Measurements from ENCODE around the gene DOCK3. TPM values are rescaled to one million over a fixed set of nuclear protein-coding genes. Genes with fewer than 3 reads are reported as not detected.
"Not testable (repeated sequence)": the region's sequence is repeated elsewhere in the genome, so short reads cannot be mapped to it uniquely, and the experiment has no call there.

Gene DOCK3
- total and polyA plus RNA-seq, 3 donors from 2014 or later = 8.4 to 11.7 (median 11.2) TPM

DNA sequence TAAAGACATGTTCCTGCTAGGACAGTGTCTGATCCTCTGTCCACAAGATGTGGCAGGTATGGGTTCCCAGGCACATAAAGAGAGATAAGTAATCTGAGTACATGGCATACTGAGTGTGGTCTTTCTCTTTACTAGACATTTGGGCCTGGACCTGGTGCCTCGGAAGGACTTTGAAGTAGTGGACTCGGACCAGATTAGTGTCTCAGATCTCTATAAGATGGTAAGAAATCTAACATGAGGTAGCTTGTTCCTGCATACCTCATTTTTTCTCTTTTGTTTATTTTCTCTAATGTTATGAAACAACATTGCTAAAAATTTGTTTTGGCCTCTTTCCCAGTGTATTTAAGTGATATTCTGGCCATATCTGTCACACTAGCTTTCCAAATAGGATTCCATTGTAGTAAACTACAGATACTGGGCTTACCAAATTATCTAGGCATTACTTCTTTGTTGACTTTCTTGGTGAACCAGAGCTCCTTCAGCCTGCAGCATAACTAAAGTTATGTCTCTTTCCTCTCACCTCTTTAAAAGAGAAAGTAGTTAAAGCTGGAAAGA is 400.6 kb downstream of the DOCK3 start:
- Histone ChIP-seq H3K4me3 (no peak overlapping the region), H3K36me3 (ENCODE audit: low read depth, missing control alignments) (no peaks in the 10 kb centered on the region), H3K27me3 (no peaks in the 10 kb centered on the region), H3K9me3 (no peaks in the 10 kb centered on the region), H3K27ac (no peak overlapping the region), H3K4me1 (no peaks in the 10 kb centered on the region)
- no peak for TF ChIP-seq CTCF (IDR thresholded peaks at IDR 0.05)
- no peak for TF ChIP-seq POLR2A (IDR thresholded peaks at IDR 0.05)
- DNase-seq = no peak
- intact Hi-C loops (cut with DNase I; ENCODE audit: low total_unique reads) = no loop called here
- 78 to 92% methylated on average over 2 of the region's 2 CpGs for WGBS, 2 donors

GRCh38 chr3:51082363-51082762 is 407.6 kb downstream of the DOCK3 start:
- no peaks in the 10 kb centered on the region for H3K27me3 ChIP-seq
- WGBS, 2 donors = 100% methylated on average over 1 to 2 of the region's 2 CpGs
- TF ChIP-seq CTCF (IDR thresholded peaks at IDR 0.05) = no peak
- TF ChIP-seq POLR2A (IDR thresholded peaks at IDR 0.05) = no peak

GRCh38 chr3:51083490-51083889 is 408.8 kb downstream of the DOCK3 start:
- WGBS, 2 donors = 96 to 97% methylated on average over 2 of the region's 2 CpGs
- no peak for TF ChIP-seq CTCF (IDR thresholded peaks at IDR 0.05)

More at GRCh38 chr3:51082363-51082762, 407.6 kb downstream of the DOCK3 start:
- intact Hi-C loops (cut with DNase I; ENCODE audit: low total_unique reads) = no loop called here
- Histone ChIP-seq H3K4me3 (no peak overlapping the region), H3K36me3 (ENCODE audit: low read depth, missing control alignments) (no peaks in the 10 kb centered on the region), H3K4me1 (no peaks in the 10 kb centered on the region), H3K9me3 (no peaks in the 10 kb centered on the region), H3K27ac (no peak overlapping the region)
- no peak for DNase-seq

GRCh38 chr3:51092141-51092540 is 417.4 kb downstream of the DOCK3 start:
- H3K27me3 ChIP-seq; H3K36me3 ChIP-seq (ENCODE audit: low read depth, missing control alignments); DNase-seq; H3K4me3 ChIP-seq; intact Hi-C loops (cut with DNase I; ENCODE audit: low total_unique reads); H3K4me1 ChIP-seq; H3K27ac ChIP-seq; H3K9me3 ChIP-seq: not testable (repeated sequence)
- WGBS, 2 donors = 54 to 64% methylated on average over 5 to 6 of the region's 6 CpGs

More at GRCh38 chr3:51083490-51083889, 408.8 kb downstream of the DOCK3 start:
- H3K27ac ChIP-seq = no peak overlapping the region
- no peaks in the 10 kb centered on the region for H3K36me3 ChIP-seq (ENCODE audit: low read depth, missing control alignments)
- no peaks in the 10 kb centered on the region for H3K4me1 ChIP-seq
- H3K27me3 ChIP-seq = no peaks in the 10 kb centered on the region
- intact Hi-C loops (cut with DNase I; ENCODE audit: low total_unique reads) = no loop called here
- no peak for DNase-seq
- H3K9me3 ChIP-seq = no peaks in the 10 kb centered on the region
- no peak overlapping the region for H3K4me3 ChIP-seq

DNA sequence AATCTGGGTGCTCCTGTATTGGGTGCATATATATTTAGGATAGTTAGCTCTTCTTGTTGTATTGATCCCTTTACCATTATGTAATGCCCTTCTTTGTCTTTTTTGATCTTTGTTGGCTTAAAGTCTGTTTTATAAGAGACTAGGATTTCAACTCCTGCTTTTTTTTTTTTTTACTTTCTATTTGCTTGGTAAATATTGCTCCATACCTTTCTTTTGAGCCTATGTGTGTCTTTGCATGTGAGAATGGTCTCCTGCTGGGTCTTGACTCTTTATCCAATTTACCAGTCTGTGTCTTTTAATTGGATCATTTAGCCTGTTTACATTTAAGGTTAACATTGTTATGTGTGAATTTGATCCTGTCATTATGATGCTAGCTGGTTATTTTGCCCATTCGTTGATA is 420.1 kb downstream of the DOCK3 start:
- H3K27me3 ChIP-seq; H3K9me3 ChIP-seq; H3K27ac ChIP-seq; H3K36me3 ChIP-seq (ENCODE audit: low read depth, missing control alignments); H3K4me3 ChIP-seq; DNase-seq; H3K4me1 ChIP-seq; intact Hi-C loops (cut with DNase I; ENCODE audit: low total_unique reads): not testable (repeated sequence)
- WGBS, 2 donors = 63 to 67% methylated on average over 1 of the region's 1 CpG

DNA sequence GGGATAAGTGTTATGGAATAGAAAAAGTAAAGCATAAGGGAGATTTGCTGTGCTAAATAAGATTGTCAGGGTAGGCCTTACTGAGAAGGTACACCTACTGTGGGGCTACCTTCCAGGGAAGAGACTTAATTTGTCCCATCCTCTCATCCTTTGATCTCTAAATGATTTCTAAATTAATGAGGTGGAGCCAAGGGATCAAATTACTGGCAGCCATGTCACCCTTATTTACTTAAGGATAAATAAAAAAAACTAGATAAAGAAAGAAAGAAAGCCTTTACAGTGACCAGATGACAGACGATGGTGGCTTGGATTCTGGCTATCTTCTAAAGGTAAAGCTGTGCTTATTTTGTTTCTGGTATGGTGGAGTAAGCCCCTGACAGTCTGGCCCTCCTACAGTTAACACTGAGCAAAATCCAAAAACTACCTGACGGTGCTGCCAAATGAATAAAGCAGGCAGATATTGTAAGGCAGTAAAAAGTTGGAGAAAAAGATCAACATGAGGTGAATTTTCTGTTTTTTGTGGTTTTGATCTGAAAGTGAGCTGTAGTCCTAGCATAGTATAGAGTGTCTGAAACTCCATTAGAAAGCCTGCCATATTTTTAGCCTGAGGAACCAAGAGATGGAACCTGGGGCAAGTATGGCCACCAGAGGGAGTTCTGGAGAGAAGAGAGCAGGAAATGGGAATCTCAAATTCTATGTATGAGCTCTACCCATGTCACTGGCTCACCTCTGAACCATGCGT is 425.2 kb downstream of the DOCK3 start:
- peak; percentile 72 for DNase-seq
- Histone ChIP-seq H3K9me3 (no peaks in the 10 kb centered on the region), H3K27me3 (no peaks in the 10 kb centered on the region), H3K27ac (no peak overlapping the region), H3K4me1 (no peaks in the 10 kb centered on the region), H3K36me3 (ENCODE audit: low read depth, missing control alignments) (no peaks in the 10 kb centered on the region), H3K4me3 (no peak overlapping the region)
- WGBS, 2 donors = 60 to 69% methylated on average over 3 of the region's 3 CpGs
- intact Hi-C loops (cut with DNase I; ENCODE audit: low total_unique reads) = no loop called here
- TF ChIP-seq POLR2A (IDR thresholded peaks at IDR 0.05) (no peak), CTCF (IDR thresholded peaks at IDR 0.05) (peak; percentile 28 to 53 (median 51))
